Measurements from ENCODE around the gene ZNF169.
A peak's percentile ranks its signal among the peaks of the same experiment; 100 is the strongest.
"Not testable (repeated sequence)": the region's sequence is repeated elsewhere in the genome, so short reads cannot be mapped to it uniquely, and the experiment has no call there.

ZNF169 gene

DNA sequence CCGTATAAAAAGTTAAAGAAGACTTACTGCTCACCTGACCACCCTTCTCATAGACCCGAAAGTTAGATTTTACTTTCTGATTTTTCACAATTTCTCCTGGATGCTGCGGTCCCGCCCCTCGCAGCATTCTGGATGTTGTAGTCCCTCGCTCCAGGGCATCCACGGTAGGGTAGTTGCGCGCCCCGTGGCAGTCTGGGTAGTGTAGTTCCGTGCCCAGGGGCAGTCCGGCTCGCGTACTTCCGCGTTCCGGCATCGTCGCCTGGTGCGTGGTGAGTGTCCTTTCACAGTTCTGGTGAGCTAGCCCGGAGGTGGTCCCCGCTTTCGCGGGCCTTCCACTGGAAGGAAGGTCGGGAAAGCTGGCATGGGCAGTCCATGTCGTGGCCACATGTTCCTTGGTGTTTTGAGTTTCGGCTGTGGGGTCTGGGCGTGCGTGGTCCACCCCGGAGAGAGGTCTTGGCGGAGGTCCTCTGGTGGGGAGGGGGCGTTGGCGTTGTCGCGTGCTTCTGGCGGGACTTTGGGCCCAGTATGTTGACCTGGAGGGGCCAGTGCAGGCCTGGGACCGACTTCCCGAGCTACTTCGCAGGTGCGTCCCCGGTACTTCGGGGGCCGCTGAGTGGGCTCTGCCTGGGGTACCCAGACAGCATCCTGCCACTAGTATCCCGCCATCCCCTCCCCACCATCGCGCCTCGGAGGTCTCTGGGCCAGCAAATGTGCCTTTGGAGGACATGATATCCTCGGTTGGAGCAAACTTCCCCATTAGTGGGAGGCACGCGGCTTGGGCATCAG, at the start of gene ZNF169:
ZNF169 (plus strand) TSS at position 222 of the 786 bp plus-strand sequence. CDS start 19,515 bp downstream, outside the sequence.
- DNase-seq, result peak; percentile 92

- DNase-seq, result no peak
Measured at GRCh38 chr9:94210616-94211603, 48.2 kb upstream of the ZNF169 start.

DNA sequence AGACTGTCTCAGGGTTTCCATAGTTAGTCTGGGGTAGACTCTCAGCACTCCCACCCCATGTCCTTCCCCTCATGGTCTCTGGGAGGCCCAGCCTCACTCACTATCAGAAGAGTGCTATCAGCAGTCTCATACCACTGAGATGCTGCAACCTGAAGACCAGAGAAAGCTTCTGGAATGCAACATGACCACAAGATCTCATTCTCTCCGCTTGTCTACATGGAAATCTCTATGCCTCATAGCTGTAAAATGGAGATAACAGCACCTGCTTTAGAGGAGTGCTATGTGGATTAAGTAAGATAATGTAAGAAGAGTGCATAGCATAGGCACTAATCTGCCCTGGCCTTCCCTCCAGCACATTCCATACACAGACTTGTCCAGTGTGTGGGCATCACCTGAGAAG, 47.0 kb upstream of the ZNF169 start:
- no peak for DNase-seq

DNA sequence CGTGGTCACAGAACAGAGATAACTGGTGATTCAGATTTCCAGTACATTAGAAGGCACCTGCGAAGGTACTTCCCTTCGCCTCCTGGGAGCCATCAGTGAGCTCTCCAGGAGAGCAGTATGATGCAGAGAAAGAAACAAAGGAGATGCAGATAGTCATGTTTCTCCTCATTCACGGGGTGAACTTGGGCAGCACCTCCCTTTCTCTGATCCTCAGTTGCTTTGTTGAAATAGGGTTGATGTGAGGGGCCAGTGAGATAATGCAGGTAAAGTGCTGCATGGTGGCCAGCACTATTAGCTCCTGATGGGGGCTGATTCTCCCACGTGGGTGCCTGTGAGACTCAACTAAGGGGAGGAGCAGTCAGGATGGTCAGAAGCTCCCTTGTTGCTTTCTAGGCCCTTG, 46.6 kb upstream of the ZNF169 start:
- no peak for DNase-seq

- DNase-seq, result peak; percentile 76
Measured at GRCh38 chr9:94213511-94214124, 45.5 kb upstream of the ZNF169 start.

- no peak for DNase-seq
Measured at GRCh38 chr9:94222870-94223269, 36.2 kb upstream of the ZNF169 start.

GRCh38 chr9:94225413-94225812, 33.7 kb upstream of the ZNF169 start:
- DNase-seq, result not testable (repeated sequence)

GRCh38 chr9:94228616-94229015, 30.5 kb upstream of the ZNF169 start:
- no peak for DNase-seq

GRCh38 chr9:94232428-94232827, 26.7 kb upstream of the ZNF169 start:
- no peak for DNase-seq

- DNase-seq, result not testable (repeated sequence)
Measured at GRCh38 chr9:94241098-94241497, 18.0 kb upstream of the ZNF169 start.

- no peak for DNase-seq
Measured at GRCh38 chr9:94245651-94246050, 13.4 kb upstream of the ZNF169 start.

GRCh38 chr9:94250456-94250855, 8.6 kb upstream of the ZNF169 start:
- no peak for DNase-seq

GRCh38 chr9:94256007-94256406, 3.1 kb upstream of the ZNF169 start:
- DNase-seq, result no peak

GRCh38 chr9:94265626-94266402, 6.7 kb downstream of the ZNF169 start:
- not testable (repeated sequence) for DNase-seq

GRCh38 chr9:94269264-94269663, 10.2 kb downstream of the ZNF169 start:
- DNase-seq, result no peak

DNA sequence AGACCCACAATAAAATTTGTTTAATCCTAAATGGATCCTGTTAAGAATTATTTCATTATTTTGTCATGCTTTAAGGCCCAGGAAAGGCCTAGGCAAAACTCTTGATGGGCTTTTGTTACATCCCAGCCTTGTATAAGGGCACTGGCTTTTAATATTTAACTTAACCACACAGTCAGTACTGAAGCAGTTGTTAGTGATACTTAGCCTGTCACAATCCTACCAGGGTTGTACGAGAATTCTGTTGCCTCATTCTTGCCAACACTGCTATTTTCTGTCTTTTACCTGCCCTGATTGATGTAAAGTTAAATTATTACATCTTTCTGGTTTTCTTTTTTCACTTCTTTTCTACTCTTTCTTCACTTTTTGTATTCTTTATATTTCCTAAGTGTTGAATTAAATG, 10.9 kb downstream of the ZNF169 start:
- DNase-seq, result no peak

- not testable (repeated sequence) for DNase-seq
Measured at GRCh38 chr9:94277029-94277428, 17.9 kb downstream of the ZNF169 start.

GRCh38 chr9:94277885-94278536, 18.9 kb downstream of the ZNF169 start:
- DNase-seq, result no peak

DNA sequence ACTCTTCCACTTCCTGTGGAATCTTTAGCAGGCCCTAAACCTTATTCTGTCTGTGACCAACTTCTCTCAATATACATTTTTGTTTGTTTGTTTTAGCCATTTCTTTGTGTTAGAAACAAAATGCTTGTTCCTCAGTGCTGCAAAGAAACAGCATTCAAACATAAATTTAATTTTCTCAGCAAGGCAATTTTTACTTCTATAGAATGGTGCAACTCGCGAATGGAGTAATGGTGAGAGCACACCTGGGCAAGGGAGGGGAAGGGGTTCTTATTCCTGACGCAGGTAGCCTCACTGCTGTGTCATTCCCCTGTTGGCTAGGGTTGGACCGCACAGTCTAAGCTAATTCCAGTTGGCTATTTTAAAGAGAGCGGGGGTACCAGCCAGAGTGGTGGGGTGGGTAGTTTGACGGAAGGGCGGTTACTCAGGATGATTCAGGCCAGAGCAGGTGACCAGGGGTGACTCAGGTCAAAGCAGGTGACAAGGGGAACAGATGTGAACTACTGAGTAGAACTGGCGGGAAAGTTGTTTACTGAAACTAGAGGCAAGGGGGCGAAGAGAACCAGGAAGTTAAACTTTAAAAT, 21.4 kb downstream of the ZNF169 start:
- no peak for DNase-seq

DNA sequence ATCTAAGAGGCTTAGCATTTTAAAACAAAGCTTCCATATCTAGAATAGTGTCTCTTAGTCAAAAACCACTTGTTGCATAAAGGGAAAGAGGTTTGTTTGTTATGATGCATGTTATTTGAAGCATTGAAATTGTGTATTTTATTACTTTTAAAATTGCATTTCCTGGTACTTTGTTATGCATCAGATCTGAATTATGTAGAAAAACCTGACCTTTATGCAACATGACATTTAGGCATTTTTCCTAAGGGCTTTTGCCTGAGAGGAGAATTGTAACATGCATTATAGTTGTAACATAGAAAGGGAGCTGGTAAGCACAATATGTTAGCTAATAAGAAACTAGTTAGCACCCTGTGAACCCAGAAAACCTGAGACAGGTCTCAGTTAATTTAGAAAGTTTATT, 22.0 kb downstream of the ZNF169 start:
- no peak for DNase-seq

DNA sequence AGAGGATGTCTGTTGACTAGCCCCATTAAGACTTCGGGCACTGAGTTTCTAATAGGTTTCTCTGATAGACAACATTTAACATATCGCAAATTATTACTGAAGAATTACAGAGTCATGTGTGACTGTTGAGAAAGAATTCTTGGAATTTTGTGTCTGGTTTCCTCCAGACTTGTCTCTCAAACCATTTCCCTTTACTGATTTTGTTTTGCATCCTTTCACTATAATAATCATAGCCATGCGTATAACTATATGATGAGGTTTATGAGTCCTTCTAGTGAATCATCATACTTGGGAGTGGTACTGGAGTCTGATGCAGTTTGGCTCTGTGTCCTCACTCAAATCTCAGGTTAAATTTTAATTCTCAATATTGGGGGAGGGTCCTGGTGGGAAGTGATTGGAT, 27.0 kb downstream of the ZNF169 start:
- no peak for DNase-seq
